NCI-H2227 treated with DMSO at 0.1 percent for 48 hours (cell line): ENCODE results near the gene C6orf141.

Source experiments
- DNase-seq: peaks from one replicate; lab custom pipeline; 2025; lab: John Stamatoyannopoulos, UW

C6orf141 gene

DNA sequence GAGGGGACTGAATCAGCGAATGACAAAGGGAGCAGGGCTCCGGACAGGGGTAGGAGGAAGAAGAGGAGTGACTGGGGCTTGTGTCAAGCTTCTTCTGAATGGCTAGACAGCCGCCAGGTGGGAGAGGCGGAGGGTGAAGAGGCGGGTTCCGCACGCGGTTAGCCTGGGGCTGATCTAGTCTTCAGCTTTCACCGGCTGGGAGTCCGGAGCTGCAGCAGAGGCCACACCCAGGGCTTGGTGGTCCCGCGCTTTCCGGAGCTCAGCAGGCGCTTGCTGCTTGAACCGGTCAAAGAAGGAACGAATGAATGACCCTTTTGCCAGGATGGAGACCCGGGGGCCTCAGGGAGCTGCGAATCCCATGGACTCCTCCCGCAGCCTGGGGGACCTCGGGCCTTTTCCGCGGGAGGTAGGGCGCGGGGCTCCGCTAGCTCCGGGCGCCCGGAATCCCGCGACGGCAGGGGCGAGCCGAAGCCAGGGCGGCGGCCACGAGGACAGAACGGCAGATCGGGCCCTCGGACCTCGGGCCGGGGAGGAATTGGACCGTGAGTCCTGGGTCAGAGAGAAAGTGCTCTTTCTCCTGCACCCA lies at the start of gene C6orf141:
Gene C6orf141 (plus strand): TSS at position 177 of the 586 bp plus-strand sequence. CDS start 125 bp downstream, at position 302.
- no peak for DNase-seq

DNA sequence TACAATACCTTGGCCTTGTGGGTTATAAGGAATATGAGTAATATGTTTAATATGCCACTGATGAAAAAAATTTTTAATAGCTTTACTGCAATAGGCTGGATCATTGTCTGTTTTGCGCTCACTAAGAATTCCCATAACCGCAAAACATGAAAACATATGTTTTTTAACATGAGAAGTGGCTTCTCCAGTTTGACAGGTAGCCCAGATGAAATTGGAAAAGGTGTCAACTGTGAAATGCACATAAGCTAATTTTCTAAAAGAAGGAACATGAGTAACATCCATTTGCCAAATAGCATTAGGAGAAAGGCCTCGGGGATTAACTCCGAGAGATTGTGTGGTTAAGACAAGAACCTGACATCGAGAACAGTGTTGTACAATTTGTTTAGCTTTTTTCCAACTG lies 45.8 kb upstream of the C6orf141 start:
- no peak for DNase-seq

- DNase-seq, result no peak
Observed at GRCh38 chr6:49506569-49507111, 43.8 kb upstream of the C6orf141 start.

GRCh38 chr6:49509342-49509741 lies 41.1 kb upstream of the C6orf141 start:
- DNase-seq, result no peak

- no peak for DNase-seq
Observed at GRCh38 chr6:49513153-49513989, 37.1 kb upstream of the C6orf141 start.

- no peak for DNase-seq
Observed at GRCh38 chr6:49514571-49515484, 35.6 kb upstream of the C6orf141 start.

- no peak for DNase-seq
Observed at GRCh38 chr6:49515485-49516146, 34.9 kb upstream of the C6orf141 start.

GRCh38 chr6:49516147-49516505 lies 34.3 kb upstream of the C6orf141 start:
- DNase-seq, result no peak

DNA sequence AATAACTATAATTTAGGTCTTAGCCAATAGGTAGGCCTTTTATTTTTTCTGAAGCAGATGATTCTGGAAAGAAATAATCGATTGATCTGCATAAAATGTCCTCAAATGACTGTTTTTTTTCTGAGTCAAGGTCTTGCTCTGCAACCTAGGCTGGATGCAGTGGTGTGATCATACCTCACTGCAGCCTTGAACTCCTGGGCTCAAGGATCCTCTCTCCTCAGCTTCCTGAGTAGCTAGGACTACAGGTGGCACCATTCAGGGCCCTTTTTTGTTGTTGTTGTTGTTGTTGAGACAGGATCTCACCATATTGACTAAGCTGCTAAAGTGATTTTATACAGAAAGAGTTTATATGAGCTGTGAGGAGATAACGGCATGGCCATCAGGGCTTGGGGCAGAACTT lies 32.5 kb upstream of the C6orf141 start:
- DNase-seq, result no peak

- DNase-seq, result no peak
Observed at GRCh38 chr6:49519660-49520059, 30.8 kb upstream of the C6orf141 start.

DNA sequence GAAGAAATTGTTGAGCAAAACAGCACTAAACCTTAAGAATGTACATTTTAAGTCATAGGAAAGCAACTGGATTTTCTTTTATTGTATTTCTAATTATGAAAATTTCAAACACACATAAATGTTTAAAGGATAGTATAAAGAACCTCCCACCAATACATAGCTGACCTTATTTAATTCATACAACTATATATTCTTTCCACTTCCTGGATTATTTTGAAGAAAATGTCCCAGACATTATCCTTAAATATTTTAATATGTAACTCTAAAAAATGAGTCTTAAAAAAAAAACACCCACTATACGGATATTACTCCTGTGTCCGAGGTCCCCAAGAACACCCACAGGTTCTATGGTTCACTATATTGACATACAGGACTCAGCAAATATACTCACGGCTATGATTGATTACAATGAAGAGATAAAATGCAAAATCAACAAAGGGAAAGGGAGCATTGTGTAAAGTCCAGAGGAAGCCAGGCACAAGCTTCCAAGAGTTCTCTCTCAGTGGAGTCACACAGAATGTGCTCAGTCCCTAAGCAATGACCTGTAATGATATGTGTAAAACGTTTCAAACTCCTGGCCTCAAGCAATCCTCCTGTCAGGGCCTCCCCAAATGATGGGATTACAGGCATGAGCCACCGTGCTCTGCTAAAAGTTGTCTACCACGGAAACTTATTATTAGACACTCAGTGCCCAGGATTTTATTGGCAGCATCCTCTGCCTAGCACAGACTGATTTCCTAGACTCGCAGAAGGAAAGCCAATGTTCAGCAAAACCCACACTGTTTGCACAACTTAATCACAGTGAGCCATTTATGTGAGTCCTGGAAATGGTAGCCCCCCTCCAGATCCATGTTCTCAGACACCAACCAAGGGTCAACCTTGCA lies 27.5 kb upstream of the C6orf141 start:
- DNase-seq, result no peak

GRCh38 chr6:49523901-49524300 lies 26.6 kb upstream of the C6orf141 start:
- no peak for DNase-seq

DNA sequence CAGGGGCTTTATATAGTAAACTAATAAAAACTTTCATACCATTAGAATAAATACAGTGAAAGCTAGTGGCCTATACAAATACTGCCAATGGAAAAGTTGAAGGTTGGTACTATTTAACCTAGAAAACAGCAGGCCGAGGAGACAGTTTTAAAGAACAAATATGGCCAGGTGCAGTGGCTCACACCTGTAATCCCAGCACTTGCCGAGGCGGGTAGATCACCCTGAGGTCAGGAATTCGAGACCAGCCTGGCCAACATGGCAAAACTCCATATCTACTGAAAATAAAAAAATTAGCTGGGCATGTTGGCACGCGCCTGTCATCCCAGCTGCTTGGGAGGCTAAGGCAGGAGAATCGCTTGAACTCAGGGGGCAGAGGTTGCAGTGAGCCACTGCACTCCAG lies 25.9 kb upstream of the C6orf141 start:
- DNase-seq, result no peak

- DNase-seq, result no peak
Observed at GRCh38 chr6:49526598-49526997, 23.9 kb upstream of the C6orf141 start.

DNA sequence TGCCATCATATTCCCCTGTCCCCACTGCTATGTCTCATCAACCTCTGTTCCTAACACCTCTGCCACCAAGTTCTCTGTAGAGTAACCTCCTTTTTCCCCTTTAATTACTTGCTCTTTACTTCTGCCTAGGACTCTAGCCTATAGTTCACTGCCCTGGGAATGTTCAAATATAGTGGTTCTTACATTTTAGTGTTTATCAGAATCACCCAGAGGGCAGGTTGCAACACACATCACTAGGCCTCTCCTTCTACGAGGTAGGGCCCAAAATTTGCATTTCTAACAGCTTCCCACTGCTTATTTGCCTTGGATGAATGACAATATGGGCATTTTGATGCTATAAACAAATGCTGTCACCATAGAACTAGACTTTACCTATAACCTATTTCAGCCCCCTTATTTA lies 23.1 kb upstream of the C6orf141 start:
- no peak for DNase-seq

DNA sequence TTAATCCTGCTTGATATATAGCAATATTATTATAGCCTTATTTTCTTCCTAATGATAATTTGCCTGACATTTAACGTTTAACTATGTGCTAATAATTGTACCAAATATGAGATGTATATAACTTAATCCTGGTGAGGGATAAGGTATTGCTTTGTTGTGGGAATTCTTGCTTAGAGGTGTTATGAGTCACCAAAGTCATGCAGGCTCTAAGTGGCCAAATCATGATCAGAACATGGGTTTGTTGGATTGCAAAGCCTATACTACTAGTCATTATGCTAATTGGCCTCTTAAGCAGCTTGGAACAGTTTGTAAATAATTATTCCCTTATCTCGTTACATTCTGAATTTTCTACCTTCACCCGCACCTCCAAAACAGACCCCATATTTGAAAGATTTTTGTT lies 21.9 kb upstream of the C6orf141 start:
- DNase-seq, result no peak

DNA sequence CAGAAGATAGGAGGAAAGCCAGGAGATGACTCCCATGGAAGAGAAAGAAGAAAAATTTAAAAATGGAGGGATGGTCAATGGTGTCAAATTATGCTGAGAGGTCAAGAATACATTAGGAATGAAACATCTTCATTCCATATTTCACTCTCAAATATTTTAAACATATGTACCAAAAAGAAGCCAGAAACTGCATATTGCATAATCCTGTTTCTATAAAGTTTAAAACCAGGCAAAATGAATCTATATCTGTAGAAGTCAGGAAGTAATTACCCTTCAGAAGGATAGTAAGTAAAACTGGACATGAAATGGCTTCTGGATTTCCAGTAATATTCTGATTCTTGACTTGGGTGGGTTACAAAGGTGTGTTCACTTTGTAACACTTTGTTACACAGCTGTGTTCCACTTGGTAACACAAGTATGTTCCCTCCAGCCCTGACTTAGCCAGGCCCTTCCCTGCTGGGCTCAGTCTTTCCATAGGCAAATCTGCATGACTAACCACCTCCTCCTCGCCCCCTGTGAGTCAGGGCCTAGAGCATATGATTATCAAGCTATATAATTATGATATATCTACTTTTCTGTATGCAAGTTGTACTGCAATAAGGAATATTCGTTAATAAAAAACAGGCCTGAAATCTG lies 20.2 kb upstream of the C6orf141 start:
- no peak for DNase-seq

- peak; percentile 34 for DNase-seq
Observed at GRCh38 chr6:49531774-49532569, 18.5 kb upstream of the C6orf141 start.

- no peak for DNase-seq
Observed at GRCh38 chr6:49535795-49536194, 14.7 kb upstream of the C6orf141 start.
